ENCODE data around the gene PDE4D. TPM values are rescaled to one million over a fixed set of nuclear protein-coding genes. Genes with fewer than 3 reads are reported as not detected.
A peak's percentile ranks its signal among the peaks of the same experiment; 100 is the strongest.

Gene PDE4D
- total RNA-seq, 1 experiment from 2014 or later = 3.6 TPM

- H3F3A ChIP-seq (ENCODE audit: low read length, unreplicated experiment) = no peaks in the 10 kb centered on the region
- H3K27me3 ChIP-seq (ENCODE audit: low read length) = no peaks in the 10 kb centered on the region
- TF ChIP-seq EZH2phosphoT487 (IDR thresholded peaks at IDR 0.05; ENCODE audit: borderline replicate concordance, low read length) = no peak
- no peak for TF ChIP-seq EZH2 (IDR thresholded peaks at IDR 0.05; ENCODE audit: low read length, unreplicated experiment)
- no peak for TF ChIP-seq CTCF (conservative IDR thresholded peaks at IDR 0.05; ENCODE audit: low read depth, low read length)
- ATAC-seq = peak; percentile 29
- H4K20me1 ChIP-seq (ENCODE audit: low read length) = no peaks in the 10 kb centered on the region
- H3K4me2 ChIP-seq (ENCODE audit: low read length) = no peak overlapping the region
- no peaks in the 10 kb centered on the region for H3K36me3 ChIP-seq (ENCODE audit: low read depth, low read length)
- no peaks in the 10 kb centered on the region for H3K9me2 ChIP-seq (replicated peaks; ENCODE audit: low read length)
- ChIA-PET POLR2A (ENCODE audit: unreplicated experiment) (no interaction called here), CTCF (no interaction called here)
- no peak overlapping the region for H3K27ac ChIP-seq (ENCODE audit: low read length)
- peaks cover 16% of the 10 kb centered on the region; the same call in 1 of the 2 replicates for H3K4me1 ChIP-seq (ENCODE audit: insufficient read depth, low read length)
- no peak overlapping the region for H3K9ac ChIP-seq (ENCODE audit: low read length)
- no peak overlapping the region for H2AFZ ChIP-seq (ENCODE audit: low read length)
- no peak overlapping the region for H3K4me3 ChIP-seq (ENCODE audit: low read length)
- BruUV-seq (replicated peaks) = no TSS peak
- no peaks in the 10 kb centered on the region for H3K9me3 ChIP-seq (ENCODE audit: low read length)
- no peak for DNase-seq
- H3K79me2 ChIP-seq (ENCODE audit: low read length) = no peaks in the 10 kb centered on the region
- intact Hi-C loops (cut with micrococcal nuclease) = loop anchor here (1.0 to 5.0 kb wide), 2 partner anchors 18 to 52 kb away; no protein-coding TSS in a partner anchor
These were observed 323.8 kb downstream of the PDE4D start for GRCh38 chr5:59569608-59570334.

- no peaks in the 10 kb centered on the region for H3K9me3 ChIP-seq (ENCODE audit: low read length)
- no peaks in the 10 kb centered on the region for H4K20me1 ChIP-seq (ENCODE audit: low read length)
- no peaks in the 10 kb centered on the region for H3K79me2 ChIP-seq (ENCODE audit: low read length)
- H3K36me3 ChIP-seq (ENCODE audit: low read depth, low read length) = no peaks in the 10 kb centered on the region
- H2AFZ ChIP-seq (ENCODE audit: low read length) = no peak overlapping the region
- POLR2A ChIA-PET (ENCODE audit: unreplicated experiment) = no interaction called here
- intact Hi-C loops (cut with micrococcal nuclease) = loop anchor here (1.0 to 5.0 kb wide), 2 partner anchors 18 to 52 kb away; no protein-coding TSS in a partner anchor
- H3K9me2 ChIP-seq (replicated peaks; ENCODE audit: low read length) = no peaks in the 10 kb centered on the region
- no peaks in the 10 kb centered on the region for H3K27me3 ChIP-seq (ENCODE audit: low read length)
- H3K4me1 ChIP-seq (ENCODE audit: insufficient read depth, low read length) = peaks cover 16% of the 10 kb centered on the region; the same call in 1 of the 2 replicates
- H3K27ac ChIP-seq (ENCODE audit: low read length) = no peak overlapping the region
- DNase-seq (peak; percentile 12), ATAC-seq (peak; percentile 62)
- CTCF ChIA-PET = no interaction called here
- H3K4me2 ChIP-seq (ENCODE audit: low read length) = no peak overlapping the region
- H3K9ac ChIP-seq (ENCODE audit: low read length) = no peak overlapping the region
- H3F3A ChIP-seq (ENCODE audit: low read length, unreplicated experiment) = no peaks in the 10 kb centered on the region
- TF ChIP-seq EZH2 (IDR thresholded peaks at IDR 0.05; ENCODE audit: low read length, unreplicated experiment) (no peak), CTCF (conservative IDR thresholded peaks at IDR 0.05; ENCODE audit: low read depth, low read length) (no peak), EZH2phosphoT487 (IDR thresholded peaks at IDR 0.05; ENCODE audit: borderline replicate concordance, low read length) (no peak)
- BruUV-seq (replicated peaks) = no TSS peak
- H3K4me3 ChIP-seq (ENCODE audit: low read length) = no peak overlapping the region
These were observed 324.4 kb downstream of the PDE4D start for GRCh38 chr5:59569158-59569557.

GRCh38 chr5:59568161-59568560 is 325.4 kb downstream of the PDE4D start:
- no peak for ATAC-seq
- Histone ChIP-seq H3K79me2 (ENCODE audit: low read length) (no peaks in the 10 kb centered on the region), H3K27ac (ENCODE audit: low read length) (no peak overlapping the region), H3K4me3 (ENCODE audit: low read length) (no peak overlapping the region), H3K4me1 (ENCODE audit: insufficient read depth, low read length) (peaks cover 23% of the 10 kb centered on the region), H3F3A (ENCODE audit: low read length, unreplicated experiment) (no peaks in the 10 kb centered on the region), H3K36me3 (ENCODE audit: low read depth, low read length) (no peaks in the 10 kb centered on the region), H2AFZ (ENCODE audit: low read length) (no peak overlapping the region), H3K27me3 (ENCODE audit: low read length) (no peaks in the 10 kb centered on the region), H3K9ac (ENCODE audit: low read length) (no peak overlapping the region), H3K4me2 (ENCODE audit: low read length) (no peak overlapping the region), H4K20me1 (ENCODE audit: low read length) (no peaks in the 10 kb centered on the region), H3K9me3 (ENCODE audit: low read length) (no peaks in the 10 kb centered on the region), H3K9me2 (replicated peaks; ENCODE audit: low read length) (no peaks in the 10 kb centered on the region)
- BruUV-seq (replicated peaks) = no TSS peak
- no peak for DNase-seq
- no peak for TF ChIP-seq EZH2 (IDR thresholded peaks at IDR 0.05; ENCODE audit: low read length, unreplicated experiment)
- no peak for TF ChIP-seq CTCF (conservative IDR thresholded peaks at IDR 0.05; ENCODE audit: low read depth, low read length)
- no peak for TF ChIP-seq EZH2phosphoT487 (IDR thresholded peaks at IDR 0.05; ENCODE audit: borderline replicate concordance, low read length)
- POLR2A ChIA-PET (ENCODE audit: unreplicated experiment) = no interaction called here
- intact Hi-C loops (cut with micrococcal nuclease) = loop anchor here (5.0 kb wide), 1 partner anchor 51 kb away; no protein-coding TSS in a partner anchor
- CTCF ChIA-PET = no interaction called here
